Fibroblast of skin of left biceps (primary cell): ENCODE data around the gene DNAJC5.
"Not testable (repeated sequence)": the region's sequence is repeated elsewhere in the genome, so short reads cannot be mapped to it uniquely, and the experiment has no call there.

Experiments used
- DNase-seq, 2 experiments: peaks; one replicate each; pipeline ENCODE4 v3.0.0-alpha.2; 2013; ENCODE audit warnings: low read depth in 2 of 2

DNAJC5 gene, protein sequence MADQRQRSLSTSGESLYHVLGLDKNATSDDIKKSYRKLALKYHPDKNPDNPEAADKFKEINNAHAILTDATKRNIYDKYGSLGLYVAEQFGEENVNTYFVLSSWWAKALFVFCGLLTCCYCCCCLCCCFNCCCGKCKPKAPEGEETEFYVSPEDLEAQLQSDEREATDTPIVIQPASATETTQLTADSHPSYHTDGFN

GRCh38 chr20:63894358-63895201 is at the start of gene DNAJC5:
TSS of gene DNAJC5 (plus strand) at chr20:63895126. CDS start at chr20:63928346, 33,220 bp downstream.
- DNase-seq = peak; percentile 80 to 81

DNA sequence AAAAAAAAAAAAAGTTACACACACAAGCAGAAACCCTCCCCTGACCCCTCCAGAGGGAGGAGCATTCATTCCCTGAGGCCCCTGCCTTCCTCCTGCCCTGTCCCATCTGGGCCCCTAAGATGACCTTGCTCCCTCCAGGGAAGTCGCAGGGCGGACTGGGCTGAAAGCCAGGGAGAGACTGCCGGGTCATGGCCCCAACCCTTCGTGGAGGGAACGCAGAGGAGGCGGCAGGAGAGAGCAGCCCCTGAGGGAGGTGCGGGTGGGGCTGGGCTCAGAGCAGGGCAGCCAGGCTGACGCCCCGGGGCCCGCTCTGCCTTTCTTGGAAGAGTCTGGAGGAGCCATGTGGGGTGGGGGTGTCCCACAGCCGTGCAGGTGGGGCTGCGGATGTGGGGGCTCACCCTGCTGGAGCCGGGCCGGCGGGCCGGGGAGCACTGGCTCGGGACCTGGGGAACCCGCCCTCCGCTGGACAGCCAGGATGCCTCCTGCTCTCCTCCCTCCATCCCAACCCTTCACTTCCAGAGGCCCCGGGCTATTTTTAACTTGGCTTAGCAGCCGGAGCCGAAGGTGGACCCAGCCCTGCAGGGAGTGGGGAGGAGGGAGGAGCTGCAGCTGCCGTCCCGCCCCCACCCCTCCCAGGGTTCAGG is 48.7 kb upstream of the DNAJC5 start:
- no peak for DNase-seq

- no peak for DNase-seq
Measured at GRCh38 chr20:63846888-63847236, 48.1 kb upstream of the DNAJC5 start.

- DNase-seq = no peak
Measured at GRCh38 chr20:63847237-63848002, 47.5 kb upstream of the DNAJC5 start.

DNA sequence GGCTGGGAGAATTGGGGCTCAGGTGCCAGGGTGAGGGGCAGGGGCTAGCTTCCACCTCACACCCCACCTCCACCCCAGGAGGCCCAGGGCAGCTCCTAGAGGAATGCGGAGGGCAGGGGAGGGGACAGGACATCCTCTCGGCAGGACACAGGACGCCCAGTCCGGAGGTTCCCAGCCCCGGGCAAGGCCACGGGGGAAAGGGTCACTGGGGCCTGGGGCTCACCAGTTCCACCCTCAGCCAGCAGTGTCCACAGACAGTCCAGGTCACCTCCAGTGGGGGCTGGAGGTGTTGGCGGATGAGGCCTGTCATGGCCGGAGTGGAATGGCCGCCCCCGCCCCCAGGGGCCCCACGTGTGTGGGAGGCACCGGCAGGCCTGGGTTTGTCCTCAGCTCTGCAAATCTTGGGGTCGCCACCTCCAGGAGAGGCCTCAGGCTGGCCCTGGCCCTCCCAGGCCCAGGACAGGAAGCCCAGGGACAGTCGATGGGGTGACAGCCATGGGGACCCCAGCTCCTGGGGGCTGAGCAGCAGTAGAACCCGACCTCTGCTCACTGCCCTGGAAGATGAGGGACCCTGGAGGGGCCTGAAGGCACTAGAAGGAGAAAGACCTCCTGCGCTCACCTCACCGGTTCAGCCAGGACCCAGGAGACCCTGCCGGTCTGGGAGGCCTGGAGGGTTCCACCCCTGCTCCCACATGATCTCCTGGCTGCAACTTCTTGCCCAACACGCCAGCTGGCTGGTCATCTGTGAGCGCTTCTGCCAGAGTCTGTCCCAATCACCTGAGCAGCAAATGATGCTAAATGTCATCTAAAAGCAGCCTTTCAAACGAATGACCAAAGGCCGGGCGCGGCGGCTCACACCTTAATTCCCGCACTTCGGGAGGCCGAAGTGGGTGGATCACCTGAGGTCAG is 46.7 kb upstream of the DNAJC5 start:
- DNase-seq = no peak

- DNase-seq = no peak
Measured at GRCh38 chr20:63850689-63851547, 44.0 kb upstream of the DNAJC5 start.

GRCh38 chr20:63851548-63851943 is 43.4 kb upstream of the DNAJC5 start:
- DNase-seq = not testable (repeated sequence)

DNA sequence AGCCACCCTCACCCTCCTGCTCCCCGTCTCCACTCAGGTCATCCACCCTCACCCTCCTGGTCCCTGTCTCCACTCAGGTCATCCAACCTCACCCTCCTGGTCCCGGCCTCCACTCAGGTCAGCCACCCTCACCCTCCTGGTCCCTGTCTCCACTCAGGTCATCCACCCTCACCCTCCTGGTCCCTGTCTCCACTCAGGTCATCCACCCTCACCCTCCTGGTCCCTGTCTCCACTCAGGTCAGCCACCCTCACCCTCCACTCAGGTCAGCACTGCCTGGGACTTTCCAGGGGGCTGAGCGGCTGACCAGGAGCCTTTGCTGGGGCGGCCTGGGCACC is 41.2 kb upstream of the DNAJC5 start:
- DNase-seq = not testable (repeated sequence)

GRCh38 chr20:63854069-63854765 is 40.7 kb upstream of the DNAJC5 start:
- no peak for DNase-seq

DNA sequence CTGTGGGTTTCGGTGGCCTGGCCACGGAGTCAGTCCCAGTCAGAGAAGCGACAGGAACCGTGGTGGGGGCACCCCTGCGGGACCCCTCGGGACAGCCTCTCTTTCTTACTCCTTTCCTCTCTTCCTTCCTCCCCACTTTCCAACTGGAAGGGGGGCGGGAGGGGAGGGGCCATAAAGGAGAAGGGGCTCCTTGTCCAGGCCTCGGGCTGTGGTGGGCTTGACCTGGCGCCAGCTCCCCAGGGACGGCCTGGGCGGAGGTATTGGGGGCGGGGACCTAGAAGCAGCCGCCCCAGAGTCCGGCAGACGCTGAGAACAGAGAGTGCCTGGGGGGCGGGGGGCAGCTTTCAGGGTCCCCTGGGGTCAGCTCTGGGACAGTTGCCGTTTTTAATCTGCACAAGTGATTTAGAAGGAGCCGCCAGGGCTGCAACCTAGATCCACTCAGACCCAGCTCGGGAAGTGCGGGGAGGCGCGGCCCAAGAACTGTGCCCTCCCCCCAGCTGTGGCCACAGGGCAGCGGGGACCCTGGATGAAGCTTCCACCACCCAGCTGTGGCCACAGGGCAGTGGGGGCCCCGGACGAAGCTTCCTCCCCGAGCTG is 40.1 kb upstream of the DNAJC5 start:
- no peak for DNase-seq

GRCh38 chr20:63855363-63856097 is 39.4 kb upstream of the DNAJC5 start:
- no peak for DNase-seq

DNA sequence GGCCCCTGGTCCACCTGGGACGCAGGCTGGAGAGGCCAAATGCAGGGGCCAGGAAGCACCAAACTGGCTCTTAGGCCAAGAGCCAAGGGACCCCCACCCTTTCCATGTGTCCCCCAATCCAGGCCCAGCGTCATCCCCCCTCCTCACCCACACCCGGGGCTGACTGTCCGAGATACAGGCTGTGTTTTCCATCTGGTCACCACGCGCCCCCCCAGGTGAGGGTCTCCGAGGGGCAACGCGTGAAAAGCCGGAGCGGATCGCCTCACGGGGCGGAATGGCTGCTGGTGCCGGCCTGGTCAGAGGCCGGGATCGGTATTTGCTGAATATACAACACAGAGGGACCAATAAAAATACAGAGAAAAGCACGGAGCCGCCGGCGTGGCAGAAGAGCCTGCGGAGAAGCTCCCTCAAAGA is 38.8 kb upstream of the DNAJC5 start:
- no peak for DNase-seq

DNA sequence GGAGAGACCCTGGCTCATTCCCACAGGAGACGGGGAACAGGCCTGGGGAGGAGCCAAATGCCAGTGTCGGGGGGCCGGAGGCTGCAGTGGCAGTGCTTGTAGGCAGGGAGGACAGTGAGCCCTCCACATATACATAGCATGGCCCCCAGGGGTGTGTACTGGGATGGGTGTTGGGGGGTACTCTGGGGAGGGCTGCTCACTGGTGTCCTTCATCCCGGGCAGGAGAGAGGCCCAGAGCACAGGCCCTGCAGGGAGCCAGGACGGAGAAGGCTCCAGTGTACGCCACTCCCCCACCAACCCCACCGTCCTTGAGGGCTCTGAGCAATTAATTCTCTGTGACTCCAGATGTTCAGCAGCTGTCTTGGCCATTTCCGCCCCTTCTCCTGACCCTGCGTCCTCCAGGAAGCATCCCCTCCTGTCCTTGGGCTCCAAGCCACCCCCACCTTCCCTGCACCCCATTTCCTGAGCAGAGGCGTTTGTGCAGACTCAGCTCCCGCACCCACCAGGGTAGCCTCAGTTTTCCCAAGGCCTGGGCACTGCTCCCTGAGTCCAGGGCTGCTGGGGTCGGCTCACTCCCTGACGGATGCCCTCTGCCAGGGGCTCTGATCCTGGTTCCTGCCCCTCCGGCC is 37.0 kb upstream of the DNAJC5 start:
- DNase-seq = no peak

- DNase-seq = no peak
Measured at GRCh38 chr20:63858393-63859165, 36.3 kb upstream of the DNAJC5 start.

GRCh38 chr20:63859166-63859699 is 35.7 kb upstream of the DNAJC5 start:
- no peak for DNase-seq

GRCh38 chr20:63860325-63861051 is 34.4 kb upstream of the DNAJC5 start:
- DNase-seq = no peak
